DOHH2 (cell line): ENCODE measurements around the gene RPL18A.

Source experiments
- EZH2phosphoT487 ChIP-seq: fragments of 200-600 bp; sonication (generic); IDR thresholded peaks from 2 replicates; pipeline ENCODE4 v1.6.1; 2017; ENCODE audit warnings: borderline replicate concordance, mild to moderate bottlenecking, antibody characterized with exemption, low read length, moderate library complexity, mixed read lengths
- TF ChIP-seq, protein P1 (sequence below): fragments of 200-600 bp; sonication (generic); IDR thresholded peaks from one replicate; pipeline ENCODE4 v1.5.1; 2014; ENCODE audit warnings: antibody characterized with exemption, mild to moderate bottlenecking, low read depth, low read length; ENCODE audit not compliant: poor library complexity, severe bottlenecking

DNA sequence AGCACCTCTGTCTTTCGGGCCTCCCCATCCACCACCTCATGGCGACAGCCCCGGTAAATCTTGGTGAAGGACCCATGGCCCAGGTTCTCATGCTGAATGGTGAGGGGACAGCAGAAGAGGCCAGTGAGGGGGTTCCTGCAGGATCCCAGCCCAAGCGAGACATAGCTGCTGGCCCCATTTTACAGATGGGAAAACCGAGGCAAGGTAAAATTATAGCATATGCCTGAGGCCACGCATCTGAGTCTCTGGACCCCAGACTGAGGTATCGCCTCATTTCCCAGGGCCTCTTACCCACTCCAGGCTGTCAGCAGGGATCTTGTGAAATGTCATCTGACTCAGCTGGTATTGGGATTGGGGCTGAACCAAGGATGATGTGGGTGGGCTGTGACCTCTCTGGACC is 21.7 kb upstream of the RPL18A start:
- TF ChIP-seq, protein P1, sequence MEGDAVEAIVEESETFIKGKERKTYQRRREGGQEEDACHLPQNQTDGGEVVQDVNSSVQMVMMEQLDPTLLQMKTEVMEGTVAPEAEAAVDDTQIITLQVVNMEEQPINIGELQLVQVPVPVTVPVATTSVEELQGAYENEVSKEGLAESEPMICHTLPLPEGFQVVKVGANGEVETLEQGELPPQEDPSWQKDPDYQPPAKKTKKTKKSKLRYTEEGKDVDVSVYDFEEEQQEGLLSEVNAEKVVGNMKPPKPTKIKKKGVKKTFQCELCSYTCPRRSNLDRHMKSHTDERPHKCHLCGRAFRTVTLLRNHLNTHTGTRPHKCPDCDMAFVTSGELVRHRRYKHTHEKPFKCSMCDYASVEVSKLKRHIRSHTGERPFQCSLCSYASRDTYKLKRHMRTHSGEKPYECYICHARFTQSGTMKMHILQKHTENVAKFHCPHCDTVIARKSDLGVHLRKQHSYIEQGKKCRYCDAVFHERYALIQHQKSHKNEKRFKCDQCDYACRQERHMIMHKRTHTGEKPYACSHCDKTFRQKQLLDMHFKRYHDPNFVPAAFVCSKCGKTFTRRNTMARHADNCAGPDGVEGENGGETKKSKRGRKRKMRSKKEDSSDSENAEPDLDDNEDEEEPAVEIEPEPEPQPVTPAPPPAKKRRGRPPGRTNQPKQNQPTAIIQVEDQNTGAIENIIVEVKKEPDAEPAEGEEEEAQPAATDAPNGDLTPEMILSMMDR: no peak
- TF ChIP-seq EZH2phosphoT487: no peak
